ENCODE measurements around the gene SLC2A5. TPM values are rescaled to one million over a fixed set of nuclear protein-coding genes. Genes with fewer than 3 reads are reported as not detected.
A peak's percentile ranks its signal among the peaks of the same experiment; 100 is the strongest.
"Not testable (repeated sequence)": the region's sequence is repeated elsewhere in the genome, so short reads cannot be mapped to it uniquely, and the experiment has no call there.

Gene SLC2A5
- total and polyA plus RNA-seq, 8 donors: 0.19 to 6.4 (median 2.7) TPM; not detected in 3

DNA sequence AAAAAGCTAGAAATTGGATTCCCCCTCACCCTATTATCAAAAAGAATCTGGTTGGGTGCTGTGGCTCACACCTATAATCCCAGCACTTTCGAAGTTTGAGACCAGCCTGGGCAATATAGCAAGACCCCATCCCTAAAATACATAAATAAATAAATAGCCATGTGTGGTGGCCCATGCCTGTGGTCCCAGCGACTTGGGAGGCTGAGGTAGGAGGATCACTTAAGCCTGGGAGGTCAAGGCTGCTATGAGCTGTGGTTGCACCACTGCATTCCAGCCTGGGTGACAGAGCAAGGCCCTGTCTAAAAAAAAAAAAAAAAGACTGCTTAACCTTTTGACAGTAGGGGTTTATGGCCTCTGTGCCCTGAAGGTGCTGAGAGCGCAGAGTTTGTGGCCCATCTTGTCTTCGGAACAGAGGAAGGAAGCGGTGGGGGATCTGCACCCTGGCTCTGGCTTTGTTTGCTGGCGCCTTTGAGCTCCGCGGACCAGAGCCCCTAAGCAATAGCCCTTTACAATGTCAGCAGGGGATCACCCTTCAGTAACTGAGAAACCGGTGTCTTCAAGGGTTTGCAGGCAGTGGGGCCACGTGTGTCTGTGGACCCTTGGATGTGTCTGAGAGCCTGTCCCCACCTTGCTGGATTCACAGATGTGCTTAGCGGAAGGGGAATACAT, 65.3 kb downstream of the SLC2A5 start:
- no peaks in the 10 kb centered on the region for H3K9me3 ChIP-seq
- WGBS, 5 donors: 80 to 88% (median 83%) methylated on average over 11 of the region's 11 CpGs
- intact Hi-C loops (cut with DNase I; ENCODE audit: low total_unique reads): no loop called here
- peak in 1 of 2 donors; percentile 26 for DNase-seq
- no peaks in the 10 kb centered on the region for H3K36me3 ChIP-seq
- no peak overlapping the region for H3K27ac ChIP-seq
- peaks cover 0 to 7% (median 6%) of the 10 kb centered on the region in 4 donors for H3K4me1 ChIP-seq
- TF ChIP-seq POLR2AphosphoS5 (IDR thresholded peaks at IDR 0.05): no peak
- no peak for TF ChIP-seq POLR2A (IDR thresholded peaks at IDR 0.05)
- no peak for TF ChIP-seq EP300 (IDR thresholded peaks at IDR 0.05)
- TF ChIP-seq, protein P1, sequence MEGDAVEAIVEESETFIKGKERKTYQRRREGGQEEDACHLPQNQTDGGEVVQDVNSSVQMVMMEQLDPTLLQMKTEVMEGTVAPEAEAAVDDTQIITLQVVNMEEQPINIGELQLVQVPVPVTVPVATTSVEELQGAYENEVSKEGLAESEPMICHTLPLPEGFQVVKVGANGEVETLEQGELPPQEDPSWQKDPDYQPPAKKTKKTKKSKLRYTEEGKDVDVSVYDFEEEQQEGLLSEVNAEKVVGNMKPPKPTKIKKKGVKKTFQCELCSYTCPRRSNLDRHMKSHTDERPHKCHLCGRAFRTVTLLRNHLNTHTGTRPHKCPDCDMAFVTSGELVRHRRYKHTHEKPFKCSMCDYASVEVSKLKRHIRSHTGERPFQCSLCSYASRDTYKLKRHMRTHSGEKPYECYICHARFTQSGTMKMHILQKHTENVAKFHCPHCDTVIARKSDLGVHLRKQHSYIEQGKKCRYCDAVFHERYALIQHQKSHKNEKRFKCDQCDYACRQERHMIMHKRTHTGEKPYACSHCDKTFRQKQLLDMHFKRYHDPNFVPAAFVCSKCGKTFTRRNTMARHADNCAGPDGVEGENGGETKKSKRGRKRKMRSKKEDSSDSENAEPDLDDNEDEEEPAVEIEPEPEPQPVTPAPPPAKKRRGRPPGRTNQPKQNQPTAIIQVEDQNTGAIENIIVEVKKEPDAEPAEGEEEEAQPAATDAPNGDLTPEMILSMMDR (IDR thresholded peaks at IDR 0.05): no peak
- no peak overlapping the region for H3K4me3 ChIP-seq
- H3K27me3 ChIP-seq: no peaks in the 10 kb centered on the region

DNA sequence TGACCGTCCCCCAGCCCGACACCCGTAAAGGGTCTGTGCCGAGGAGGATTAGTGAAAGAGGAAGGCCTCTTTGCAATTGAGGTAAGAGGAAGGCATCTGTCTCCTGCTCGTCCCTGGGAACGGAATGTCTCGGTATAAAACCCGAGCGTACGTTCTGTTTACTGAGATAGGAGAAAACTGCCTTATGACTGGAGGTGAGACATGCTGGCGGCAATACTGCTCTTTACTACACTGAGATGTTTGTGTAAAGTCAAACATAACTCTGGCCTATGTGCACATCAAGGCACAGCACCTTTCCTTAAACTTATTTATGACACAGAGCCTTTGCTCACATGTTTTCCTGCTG, 67.2 kb downstream of the SLC2A5 start:
- DNase-seq; H3K27me3 ChIP-seq; H3K4me3 ChIP-seq; intact Hi-C loops (cut with DNase I; ENCODE audit: low total_unique reads); H3K4me1 ChIP-seq; H3K9me3 ChIP-seq; H3K36me3 ChIP-seq; H3K27ac ChIP-seq: not testable (repeated sequence)
- WGBS, 5 donors: 64 to 85% (median 72%) methylated on average over 11 of the region's 11 CpGs

DNA sequence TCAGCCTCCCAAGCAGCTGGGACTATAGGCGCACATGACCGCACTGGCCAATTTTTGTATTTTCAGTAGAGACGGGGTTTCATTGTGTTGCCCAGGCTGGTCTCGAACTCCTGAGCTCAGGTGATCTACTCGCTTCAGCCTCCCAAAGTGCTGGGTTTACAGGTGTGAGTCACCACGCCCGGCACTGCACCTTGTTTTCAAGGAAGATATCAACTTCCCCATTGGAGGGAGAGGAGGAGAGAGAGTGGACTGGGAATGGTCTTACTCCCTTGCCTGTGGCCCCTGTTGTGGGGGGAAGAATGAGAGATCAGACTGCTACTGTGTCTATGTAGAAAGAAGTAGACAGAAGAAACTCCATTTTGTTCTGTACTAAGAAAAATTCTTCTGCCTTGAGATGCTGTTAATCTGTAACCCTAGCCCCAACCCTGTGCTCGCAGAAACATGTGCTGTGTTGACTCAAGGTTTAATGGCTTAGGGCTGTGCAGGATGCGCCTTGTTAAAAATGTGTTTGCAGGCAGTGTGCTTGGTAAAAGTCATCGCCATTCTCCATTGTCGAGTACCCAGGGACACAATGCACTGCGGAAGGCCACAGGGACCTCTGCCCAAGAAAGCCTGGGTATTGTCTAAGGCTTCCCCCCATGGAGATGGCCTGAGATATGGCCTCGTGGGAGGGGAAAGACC, 67.8 kb downstream of the SLC2A5 start:
- H3K9me3 ChIP-seq; DNase-seq; H3K4me3 ChIP-seq; H3K36me3 ChIP-seq; H3K27me3 ChIP-seq; H3K4me1 ChIP-seq; intact Hi-C loops (cut with DNase I; ENCODE audit: low total_unique reads); H3K27ac ChIP-seq: not testable (repeated sequence)
- WGBS, 5 donors: 66 to 79% (median 70%) methylated on average over 13 of the region's 13 CpGs

DNA sequence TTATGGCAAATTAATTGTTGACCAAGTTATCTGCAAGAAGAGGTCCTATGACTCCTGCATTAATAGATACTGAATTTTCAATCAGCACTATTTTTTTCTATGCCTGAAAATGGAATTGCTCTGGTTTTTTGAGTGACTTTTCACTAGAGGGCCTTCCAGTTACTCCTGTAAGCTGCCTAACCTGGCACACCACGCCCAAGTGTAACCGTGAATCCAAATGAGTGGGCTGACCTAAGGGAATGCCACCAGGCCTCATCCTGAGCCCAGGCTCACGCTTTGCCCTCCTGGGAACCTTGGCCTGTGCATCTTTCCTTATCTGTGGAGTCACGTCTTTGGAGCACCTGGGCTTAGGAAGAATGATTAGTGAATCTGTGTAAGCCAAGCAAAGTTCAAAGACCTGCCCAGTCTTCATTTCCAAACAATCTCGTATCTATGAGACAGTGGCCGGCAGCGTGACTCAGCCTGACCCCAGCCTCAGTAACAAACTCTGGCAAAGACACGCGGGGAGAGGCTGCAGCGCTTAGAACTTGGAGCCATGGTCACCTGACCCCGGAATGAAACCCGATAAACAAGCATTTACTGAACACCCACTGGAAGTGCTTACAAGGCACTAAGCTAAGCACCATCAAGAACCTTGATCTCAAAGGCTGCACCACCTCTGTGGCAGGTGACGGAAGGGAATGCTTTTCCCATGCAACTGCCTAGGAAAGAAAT, 75.3 kb downstream of the SLC2A5 start:
- H3K4me1 ChIP-seq; H3K27me3 ChIP-seq; DNase-seq; intact Hi-C loops (cut with DNase I; ENCODE audit: low total_unique reads); H3K27ac ChIP-seq; H3K4me3 ChIP-seq; H3K36me3 ChIP-seq; H3K9me3 ChIP-seq: not testable (repeated sequence)
- 59 to 73% (median 64%) methylated on average over 7 to 12 of the region's 13 CpGs for WGBS, 5 donors

DNA sequence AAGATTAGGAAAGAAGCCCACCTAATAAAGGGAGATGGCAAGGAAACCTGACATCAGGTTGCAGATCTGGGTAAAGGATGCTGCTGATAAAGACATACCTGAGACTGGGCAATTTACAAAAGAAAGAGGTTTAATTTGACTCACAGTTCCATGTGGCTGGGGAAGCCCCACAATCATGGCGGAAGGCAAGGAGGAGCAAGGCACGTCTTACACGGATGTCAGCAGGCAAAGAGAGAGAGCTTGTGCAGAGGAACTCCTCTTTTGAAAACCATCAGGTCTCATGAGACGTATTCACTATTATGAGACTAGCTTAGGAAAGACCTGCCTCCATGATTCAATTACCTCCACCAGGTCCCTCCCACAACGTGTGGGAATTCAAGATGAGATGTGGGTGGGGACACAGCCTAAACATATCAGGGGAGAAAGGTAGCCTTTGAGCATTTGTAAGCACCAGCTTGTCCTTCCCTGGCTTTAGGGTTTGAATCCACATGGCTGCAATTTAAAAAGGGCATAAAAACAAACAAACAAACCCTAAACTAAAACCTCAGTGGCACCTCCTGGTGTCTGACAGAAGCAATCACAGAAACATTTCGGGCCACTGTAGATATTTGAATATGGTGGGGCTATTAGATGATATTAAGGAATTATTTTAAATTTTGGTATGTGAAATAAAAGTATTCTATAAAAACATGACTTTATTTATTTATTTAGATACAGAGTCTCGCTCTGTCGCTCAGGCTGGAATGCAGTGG, 76.3 kb downstream of the SLC2A5 start:
- H3K4me3 ChIP-seq: no peak overlapping the region
- intact Hi-C loops (cut with DNase I; ENCODE audit: low total_unique reads): no loop called here
- H3K27ac ChIP-seq: no peak overlapping the region
- TF ChIP-seq POLR2AphosphoS5 (IDR thresholded peaks at IDR 0.05) (no peak), EP300 (IDR thresholded peaks at IDR 0.05) (no peak), POLR2A (IDR thresholded peaks at IDR 0.05) (no peak)
- TF ChIP-seq, protein P1 (IDR thresholded peaks at IDR 0.05): no peak
- H3K9me3 ChIP-seq: no peaks in the 10 kb centered on the region
- no peaks in the 10 kb centered on the region for H3K36me3 ChIP-seq
- no peaks in the 10 kb centered on the region for H3K27me3 ChIP-seq
- no peaks in the 10 kb centered on the region for H3K4me1 ChIP-seq
- WGBS, 5 donors: 91 to 94% (median 93%) methylated on average over 8 of the region's 8 CpGs
- no peak for DNase-seq
